ENCODE data around the gene FIGN.

The FIGN gene, protein sequence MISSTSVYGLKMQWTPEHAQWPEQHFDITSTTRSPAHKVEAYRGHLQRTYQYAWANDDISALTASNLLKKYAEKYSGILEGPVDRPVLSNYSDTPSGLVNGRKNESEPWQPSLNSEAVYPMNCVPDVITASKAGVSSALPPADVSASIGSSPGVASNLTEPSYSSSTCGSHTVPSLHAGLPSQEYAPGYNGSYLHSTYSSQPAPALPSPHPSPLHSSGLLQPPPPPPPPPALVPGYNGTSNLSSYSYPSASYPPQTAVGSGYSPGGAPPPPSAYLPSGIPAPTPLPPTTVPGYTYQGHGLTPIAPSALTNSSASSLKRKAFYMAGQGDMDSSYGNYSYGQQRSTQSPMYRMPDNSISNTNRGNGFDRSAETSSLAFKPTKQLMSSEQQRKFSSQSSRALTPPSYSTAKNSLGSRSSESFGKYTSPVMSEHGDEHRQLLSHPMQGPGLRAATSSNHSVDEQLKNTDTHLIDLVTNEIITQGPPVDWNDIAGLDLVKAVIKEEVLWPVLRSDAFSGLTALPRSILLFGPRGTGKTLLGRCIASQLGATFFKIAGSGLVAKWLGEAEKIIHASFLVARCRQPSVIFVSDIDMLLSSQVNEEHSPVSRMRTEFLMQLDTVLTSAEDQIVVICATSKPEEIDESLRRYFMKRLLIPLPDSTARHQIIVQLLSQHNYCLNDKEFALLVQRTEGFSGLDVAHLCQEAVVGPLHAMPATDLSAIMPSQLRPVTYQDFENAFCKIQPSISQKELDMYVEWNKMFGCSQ

DNA sequence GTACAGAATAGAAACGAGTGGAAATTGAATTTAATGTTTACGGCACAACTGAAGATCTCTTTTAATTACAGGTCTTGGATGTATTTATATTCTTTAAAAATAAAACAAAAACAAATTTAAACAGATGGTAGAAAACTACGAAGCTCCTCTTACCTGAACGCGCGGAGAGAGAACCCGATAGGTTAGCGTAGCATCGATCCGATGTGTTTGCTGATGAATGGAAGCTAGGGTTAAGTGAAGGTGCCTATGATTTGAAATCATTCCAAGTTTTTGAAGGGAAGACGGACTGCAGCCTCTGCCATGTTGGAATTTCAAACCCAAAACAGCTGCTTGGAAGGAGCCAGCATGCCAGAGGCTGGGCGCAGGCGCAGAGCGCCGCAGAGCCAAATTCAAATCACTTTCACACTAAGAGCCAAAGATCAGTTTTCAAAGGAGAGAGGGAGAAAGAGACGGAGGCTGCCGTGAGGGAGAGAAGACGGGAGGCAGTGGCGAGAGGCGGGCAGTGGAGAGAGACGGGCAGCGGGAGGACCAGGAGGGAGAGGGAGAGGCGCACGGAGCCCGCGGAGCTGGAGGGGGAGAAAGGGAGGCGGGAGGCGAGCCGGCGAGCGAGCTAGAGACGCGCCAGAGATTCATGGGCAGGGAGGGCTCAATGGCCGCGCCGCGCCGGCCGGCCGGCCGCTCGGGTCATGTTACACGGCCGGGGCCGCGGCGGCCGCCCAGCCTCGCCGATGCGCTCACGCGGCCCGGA, at the start of gene FIGN:
Gene FIGN (minus strand): TSS at position 324 of the 748 bp plus-strand sequence. CDS start 1,081 bp downstream, outside the sequence.
- peak; percentile 62 for DNase-seq

DNA sequence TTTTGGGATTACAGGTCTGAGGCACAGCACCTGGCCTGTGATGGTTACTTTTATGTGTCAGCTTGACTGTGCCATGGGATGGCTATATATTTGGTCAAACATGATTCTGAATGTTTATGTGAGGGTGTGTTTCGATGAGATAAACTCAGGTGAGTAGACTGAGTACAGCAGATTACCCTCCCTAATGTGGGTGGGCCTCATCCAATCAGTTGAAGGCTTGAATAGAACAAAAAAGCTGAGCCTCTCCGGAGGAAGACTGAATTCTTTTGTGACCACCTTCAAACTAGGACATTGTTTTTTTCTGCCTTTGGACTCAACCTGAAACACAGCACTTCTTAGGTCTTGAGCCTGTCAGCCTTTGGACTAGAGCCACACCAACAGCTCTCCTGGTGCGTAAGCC, 49.4 kb upstream of the FIGN start:
- DNase-seq = no peak

DNA sequence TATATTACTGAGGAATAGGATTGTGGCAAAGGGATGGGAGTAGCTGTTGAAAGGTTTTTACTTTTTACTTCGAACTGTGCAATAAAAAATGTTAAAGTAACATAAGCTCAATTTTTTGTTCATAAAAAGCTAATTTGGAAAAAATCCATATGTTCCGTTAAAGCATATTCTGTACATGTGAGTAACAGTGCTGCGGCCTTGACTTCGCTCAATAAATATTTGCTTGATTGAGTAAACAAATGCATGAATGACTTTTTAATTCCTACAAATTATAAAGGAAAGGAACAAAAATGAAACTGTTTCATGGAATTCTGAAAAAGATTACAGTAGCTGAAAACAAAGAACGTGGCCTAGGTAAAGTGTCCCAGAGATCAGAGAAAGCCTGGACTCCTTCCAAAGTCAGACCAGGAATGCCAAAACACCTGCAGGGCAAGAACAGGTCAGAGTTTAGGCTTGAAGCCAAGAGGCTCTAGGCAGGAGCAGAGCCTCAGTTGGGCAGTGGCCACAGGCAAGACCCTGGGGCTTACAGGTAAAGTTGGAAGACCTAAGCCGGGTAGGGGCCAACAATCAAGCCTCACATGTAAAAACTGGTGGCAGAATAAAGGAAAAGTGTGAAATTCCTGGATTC, 44.3 kb upstream of the FIGN start:
- no peak for DNase-seq

DNA sequence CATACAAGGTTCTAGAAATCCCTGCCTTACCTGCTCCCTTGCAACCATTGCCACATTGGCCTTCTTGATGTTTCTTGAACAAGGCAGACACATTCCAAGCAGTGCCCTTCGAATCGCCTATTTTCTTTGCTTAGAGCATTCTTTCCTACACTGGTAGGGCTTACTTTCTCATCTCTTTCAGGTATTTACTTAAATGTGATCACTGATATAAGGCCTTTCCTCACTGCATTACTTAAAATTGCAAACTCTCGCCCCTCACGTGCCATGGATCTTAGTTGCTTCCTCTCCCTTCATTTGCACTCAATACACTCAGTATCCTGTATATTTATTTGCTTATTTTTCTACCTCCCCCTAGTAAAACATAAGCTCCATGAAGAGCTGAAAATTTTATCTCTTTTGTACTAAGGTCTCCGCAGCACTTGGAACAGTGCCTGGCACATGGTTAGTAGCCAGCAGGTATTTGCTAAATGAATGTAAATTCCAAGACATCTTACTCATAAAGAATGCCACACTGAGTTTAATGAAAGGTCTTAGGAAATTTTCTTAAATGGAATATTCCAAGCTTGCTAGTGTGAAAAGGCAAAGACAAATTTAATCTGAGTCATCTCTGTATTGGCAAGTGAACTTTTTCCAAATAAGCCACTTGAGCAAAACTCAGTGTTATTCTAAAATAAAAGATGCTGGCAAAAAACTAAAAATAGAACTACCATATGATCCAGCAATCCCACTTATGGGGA, 42.4 kb upstream of the FIGN start:
- no peak for DNase-seq

DNA sequence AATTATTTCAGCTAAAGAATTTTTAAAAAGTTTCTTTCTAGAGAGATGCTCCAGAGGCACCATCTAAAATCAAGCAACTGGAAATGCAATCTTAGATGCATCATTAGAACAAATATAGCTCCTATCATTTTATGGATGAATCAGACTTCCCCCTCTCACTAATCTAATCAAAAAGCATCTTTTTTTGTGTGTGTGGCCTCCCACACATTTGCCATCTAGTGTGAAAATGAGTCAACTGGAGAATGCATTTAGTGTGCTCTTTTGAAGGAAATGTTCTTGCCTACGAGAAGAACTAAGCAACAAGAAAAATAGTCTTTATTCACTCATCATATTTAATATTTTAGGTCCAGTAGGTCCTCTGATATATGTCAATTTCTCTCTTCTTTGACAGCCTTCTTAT, 39.5 kb upstream of the FIGN start:
- DNase-seq = no peak

DNA sequence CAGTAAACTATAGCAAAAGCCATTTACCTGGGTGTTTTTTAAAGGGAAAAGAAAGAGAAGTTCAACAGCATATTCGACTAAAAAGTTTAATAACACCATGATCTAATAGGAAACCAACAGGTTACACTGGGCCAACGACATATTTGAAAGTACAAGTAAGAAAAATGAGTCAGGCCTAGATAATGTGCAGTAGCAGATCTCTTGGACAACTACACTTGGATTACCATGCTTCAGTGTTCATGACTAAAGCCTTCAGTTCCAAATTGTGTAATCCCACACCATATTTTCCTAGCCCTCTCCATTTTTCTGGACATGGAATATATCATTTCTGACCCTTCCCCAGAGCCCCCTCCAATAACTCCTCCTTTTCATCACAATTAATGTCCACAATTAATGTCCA, 39.1 kb upstream of the FIGN start:
- DNase-seq = no peak

DNA sequence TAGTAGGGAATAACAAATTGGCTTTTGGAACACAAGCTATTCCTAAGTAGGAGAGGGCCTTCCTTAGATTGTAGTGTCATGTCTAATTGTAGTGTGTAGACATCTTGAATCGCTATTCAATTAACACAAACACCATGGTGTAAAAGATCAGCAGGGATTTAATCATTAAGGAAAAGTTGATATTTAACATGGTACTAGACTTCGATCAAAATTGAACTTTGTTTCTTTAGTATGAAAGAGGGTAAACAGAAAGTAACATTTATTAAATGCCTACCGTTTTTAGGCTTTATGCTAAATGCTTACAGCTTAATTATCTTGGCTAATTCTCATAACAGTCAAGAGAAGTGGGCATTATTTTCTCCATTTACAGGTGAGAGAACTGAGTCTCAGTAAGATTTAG, 37.5 kb upstream of the FIGN start:
- no peak for DNase-seq

DNA sequence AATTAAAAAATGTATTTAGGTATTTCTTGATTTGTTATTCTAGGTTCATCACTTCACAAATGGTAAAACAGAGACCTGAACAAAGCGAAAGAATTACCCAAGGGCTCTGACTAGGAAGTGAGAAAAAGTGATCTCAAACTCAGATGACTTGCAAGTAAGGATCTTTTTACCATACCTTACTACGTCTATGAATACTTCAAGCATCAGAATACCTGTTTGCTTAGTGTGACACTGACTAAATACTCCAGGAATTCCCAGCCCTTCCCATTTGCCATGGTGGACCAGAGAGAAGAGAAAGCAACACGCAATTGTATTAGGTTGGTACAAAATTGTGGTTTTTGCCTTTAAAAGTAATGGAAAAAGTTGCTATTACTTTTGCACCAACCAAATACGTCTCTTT, 35.8 kb upstream of the FIGN start:
- no peak for DNase-seq

DNA sequence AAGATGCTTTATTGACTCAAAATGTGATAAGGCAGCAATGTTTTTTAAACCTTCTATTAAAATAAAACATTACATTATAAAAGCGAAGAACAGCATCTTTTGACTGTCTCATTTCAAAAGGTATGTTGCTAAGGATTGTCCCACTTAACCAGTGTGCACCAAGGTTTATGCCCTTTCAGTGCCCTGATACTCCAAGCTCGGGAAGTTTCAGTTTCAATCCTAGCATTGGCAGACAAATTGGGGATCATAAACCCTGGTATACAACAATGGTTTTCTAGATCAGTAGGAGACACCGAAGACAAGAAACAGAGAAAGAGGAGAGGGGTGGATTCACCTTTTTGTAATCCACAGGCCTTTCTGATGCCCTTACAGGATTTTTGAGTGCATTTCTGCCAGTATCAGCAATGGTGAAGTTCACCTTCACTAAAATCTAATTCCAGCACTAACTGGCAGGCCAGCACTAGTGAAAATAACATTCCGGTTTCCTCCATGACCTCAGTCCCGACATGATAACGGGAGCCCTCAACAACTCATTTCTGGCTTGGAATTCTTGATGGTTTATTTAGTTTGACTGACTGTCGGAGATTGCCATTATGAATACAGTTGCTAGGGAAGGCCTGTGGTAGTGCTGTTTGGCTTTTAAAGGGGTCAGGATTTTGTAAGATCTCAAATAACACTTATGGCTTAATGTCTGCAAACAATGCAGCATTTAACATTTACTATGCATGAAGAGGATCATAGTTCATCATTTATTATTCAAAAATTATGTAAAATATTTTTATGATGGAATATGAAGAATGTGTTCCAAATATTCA, 33.3 kb upstream of the FIGN start:
- no peak for DNase-seq

DNA sequence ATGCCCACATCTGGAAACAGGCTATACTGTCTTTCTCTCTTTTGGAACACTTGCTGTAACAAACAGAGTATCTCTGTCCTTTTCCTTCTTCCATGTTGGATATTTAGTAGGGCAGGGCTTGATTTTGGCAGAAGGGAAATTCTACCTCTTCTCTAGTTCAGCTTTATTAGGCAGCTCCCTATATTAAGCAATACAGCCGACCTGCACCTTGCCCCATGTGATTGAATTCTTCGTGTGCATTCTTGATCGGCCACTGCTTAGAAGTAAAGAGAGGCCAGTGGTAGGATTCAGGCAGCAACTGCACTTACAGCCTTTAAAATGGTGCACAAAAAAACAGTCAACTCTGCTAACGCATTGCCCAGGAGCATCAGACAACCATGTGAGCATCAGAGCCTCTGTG, 31.3 kb upstream of the FIGN start:
- DNase-seq = no peak

DNA sequence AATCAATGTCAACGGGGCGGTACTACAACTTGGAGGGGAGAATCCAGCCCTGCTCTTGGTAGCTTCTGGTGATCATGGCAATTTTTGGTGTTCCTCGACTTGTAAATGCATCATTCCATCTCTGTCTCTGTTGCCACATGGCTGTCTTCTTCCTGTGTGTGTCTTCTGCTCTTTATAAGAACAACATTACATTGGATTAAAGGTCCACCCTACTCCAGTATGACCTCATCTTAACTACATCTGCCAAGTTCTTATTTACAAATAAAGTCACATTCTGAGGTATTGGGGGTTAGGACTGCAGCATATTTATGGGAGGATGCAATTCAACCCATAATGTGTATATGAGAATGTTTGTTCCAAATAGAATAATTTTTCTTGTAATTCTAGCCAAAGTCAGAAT, 28.8 kb upstream of the FIGN start:
- no peak for DNase-seq

DNA sequence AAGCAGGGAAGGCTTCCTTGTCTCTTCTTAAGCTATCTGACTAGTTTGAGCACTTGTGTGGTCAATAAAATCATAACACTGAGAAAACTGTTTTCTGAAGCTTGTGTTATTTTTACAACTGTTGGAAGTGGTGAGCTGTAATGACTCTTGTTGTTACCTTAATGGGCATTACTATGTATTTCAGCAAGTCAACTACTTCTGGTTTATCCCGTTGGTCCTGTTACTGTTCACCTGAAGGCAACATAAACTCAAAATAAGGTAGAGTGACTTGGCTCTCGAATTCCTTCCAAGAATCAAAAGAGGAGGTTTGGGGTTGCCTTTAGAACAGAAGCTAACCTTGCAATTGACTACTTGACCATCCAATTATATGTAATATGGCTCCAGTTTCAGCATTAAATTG, 23.2 kb upstream of the FIGN start:
- DNase-seq = no peak

DNA sequence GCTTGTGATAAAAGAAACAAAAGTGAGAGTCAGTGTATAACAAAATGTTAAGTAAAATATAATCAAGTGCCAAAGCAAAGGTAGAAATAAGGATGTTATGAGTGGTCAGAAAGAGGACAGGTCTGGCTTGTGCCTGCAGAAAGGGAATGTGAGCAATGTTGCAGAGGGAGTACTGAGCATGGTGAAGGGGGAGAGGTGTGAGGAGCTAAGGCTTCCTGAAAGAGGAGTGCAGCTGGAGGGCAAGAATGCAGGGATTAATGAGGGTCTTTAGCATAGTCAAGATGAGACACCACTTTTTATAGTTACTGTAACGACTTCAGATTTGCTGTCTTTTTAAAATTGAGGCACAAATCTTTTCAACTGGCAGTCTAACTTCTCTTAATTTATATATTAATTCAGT, 22.0 kb upstream of the FIGN start:
- no peak for DNase-seq

DNA sequence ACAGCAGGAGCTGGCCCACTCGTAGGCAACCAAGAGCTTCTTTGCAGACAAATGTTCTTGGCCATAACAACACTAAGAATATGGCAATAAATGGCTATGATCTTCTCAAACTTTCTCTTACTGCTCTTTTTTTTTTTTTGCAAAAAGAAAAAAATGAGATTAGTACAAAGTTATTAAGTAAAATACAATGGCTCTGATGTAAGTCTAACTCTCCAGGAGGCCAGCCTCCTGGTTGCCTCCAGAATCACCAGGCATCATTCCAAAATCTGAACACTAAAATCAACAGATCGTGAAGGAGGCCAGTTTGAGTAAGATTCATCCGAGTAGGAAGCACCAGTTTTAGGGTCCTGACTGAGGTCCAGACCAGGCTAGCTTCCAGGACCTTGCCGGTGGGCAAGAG, 20.8 kb upstream of the FIGN start:
- no peak for DNase-seq

DNA sequence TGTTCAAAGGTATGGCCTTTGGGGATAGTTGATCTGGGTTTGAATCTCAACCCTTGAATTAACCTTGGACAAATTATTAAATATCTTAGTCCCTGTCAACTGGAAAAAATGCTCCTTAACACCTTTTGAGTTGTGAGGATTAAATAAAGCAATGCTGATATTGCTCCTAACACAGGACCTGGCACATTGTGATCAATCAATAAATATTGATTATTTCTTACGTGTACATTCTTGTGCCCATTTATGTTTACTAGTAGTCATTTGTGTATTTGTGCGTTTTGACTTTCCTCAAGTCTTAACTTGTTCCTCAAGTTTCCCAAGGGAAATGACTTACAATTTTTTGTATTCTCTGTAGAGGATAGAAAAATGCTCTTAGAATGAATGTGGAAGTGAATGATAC, 19.6 kb upstream of the FIGN start:
- DNase-seq = no peak

DNA sequence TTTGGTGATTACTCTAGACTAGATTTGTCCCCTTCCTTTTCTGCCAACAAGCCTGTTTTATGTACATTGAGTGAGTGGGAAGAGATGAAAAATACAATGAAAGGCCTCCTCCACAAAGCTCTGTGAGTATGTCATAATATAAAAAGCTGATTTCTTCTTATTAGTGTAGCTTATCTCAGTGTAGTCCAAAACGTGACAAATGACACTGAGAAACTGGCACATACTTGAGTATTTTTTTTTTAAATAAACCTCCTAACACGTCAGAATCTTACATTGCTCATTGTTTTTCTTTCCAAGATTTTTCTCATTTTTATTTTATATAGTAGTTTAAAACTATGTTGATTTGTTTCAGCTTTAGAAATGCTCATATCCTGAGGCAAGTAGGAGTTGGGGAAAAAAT, 17.9 kb upstream of the FIGN start:
- DNase-seq = no peak

DNA sequence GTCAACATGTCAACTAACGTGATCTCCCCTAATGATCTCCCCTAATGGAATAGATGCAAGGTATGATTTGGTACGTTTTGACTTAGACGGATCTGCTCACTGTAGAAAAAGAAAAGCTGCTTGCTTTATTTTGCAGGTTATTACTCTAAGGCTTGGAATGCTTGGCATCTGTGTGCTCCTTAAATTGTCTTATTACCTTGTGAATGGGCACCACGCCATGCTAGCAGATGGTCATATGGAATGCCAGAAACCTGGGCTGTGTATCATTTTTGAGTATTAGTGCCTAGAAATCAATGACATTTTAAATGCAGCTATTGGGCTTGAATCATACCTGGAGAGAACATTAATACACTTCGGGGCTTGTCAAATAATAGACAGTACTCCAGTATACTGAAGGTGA, 16.5 kb upstream of the FIGN start:
- no peak for DNase-seq

DNA sequence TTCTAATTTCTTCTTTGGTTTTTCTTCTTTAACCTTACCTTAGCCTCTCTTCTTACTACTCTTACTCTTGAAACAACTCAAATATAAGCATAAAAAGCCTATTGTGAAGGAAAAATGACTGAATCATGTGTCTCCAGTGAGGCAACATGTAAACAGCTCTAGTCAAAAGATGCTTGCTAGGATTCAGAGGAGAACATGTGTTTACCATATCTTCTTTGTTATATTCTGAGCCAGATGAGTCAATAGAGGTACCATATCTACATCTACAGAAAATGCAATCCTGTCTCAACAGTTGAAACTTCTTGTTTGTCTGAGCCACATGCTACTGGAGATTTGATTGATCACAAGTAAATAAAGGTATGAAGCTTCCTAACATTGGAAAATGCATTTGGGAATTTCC, 15.9 kb upstream of the FIGN start:
- DNase-seq = no peak

DNA sequence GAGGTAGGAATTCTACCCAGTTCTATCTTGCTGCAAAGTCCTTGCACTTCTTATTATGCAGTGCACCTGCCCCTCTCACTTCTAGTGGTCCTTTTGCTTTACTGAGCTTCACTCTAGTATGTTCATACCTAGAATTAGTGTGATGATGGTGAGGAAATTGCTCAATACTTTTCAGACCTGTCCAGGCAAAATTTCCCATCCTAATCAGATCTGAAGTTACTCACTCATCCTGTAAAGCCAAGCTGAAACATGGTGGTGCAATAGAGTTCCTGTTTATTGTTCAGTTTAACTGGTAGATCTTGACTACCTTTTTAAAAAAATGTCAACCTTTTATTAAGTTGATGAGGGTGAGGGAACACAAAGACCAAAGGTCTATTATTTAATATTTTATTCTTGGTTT, 12.6 kb upstream of the FIGN start:
- DNase-seq = no peak

DNA sequence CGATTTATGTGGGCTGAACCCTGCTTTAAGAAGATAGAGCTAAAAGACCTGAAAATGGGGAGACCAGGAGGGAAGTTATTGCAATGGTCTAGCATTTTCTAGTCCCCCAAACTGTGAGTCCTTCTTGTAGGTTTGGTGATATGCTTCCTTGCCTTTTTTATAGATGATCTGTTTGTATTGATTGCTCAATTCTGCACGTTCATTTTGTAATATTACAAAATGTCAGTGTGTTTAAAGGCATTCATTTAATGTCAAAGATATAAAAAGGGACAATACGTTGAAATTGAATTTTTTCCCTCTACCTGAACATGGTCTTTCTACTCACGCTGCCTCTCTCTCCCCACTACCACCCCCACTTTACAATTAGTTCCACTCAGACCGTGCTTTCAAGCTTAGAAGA, 5.6 kb upstream of the FIGN start:
- DNase-seq = no peak

DNA sequence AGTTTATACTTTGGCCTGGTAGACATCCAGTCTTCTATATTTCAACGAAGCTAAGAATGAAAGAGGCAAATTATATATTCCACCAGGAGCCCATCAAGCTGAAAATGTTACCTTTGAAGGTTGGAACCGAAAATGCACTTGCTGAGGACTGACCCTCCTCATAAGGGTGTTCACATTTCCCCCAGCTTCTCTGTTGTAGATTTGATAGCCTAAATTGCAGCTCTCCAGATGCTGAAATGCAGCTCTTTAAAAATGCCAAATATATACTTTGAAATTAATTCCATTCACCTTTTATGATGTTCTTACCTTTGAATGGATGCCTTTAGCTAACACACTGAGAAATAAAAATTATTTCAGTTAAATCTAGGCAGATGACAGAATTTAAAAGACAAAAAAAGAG, 1.8 kb upstream of the FIGN start:
- DNase-seq = no peak

DNA sequence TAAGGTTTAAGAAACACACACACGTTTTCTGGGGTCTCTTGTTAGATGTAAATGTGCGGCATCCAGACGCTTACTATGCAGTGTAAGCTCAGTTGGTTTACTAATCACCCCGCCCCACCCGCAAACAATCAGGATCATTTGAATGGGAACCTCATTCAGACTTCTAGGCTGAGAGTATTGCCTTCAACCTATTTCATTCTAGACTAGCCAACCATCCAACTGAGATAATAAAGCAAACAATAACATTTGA, 1.3 kb upstream of the FIGN start:
- peak; percentile 64 for DNase-seq

All from NCI-H526 treated with DMSO at 0.1 percent for 48 hours (cell line).